ENCODE measurements around the gene GSDME. TPM values are rescaled to one million over a fixed set of nuclear protein-coding genes. Genes with fewer than 3 reads are reported as not detected.
A peak's percentile ranks its signal among the peaks of the same experiment; 100 is the strongest.

The GSDME gene
- total RNA-seq, 3 donors from 2014 or later (not counting 1 experiment from before 2014, with no cell fraction given): 0.20 to 0.31 TPM; not detected in 1

DNA sequence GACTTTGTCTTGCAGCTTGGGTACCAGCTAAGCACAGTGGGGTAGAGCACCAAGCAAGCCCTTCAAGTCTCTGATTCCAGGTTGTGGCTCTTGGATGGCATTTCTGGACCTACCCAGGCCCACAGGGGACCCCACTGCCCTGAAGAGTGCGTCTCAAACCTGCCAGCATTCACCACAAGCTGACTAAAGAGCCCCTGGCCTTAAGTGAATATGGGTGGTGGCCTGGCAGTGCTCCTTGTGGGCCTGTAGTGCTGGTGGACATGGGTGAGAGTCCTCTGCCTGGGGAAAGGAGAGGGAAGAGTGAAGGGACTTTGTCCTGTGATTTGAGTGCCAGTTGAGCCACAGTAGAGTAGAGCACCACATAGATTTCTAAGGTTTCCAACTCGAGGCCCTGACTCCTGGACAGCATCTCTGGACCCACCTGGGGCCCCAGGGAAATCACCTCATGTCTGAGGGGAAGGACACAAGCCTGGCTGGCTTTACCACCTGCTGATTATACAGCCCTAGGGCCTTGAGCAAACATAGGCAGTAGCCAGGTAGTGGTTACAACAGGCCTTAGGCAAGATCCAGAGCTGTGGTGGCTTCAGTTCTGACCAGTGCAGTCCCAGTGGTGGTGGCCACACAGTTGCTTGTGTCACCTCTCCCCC, 23.7 kb downstream of the GSDME start:
- TF ChIP-seq, protein P1, sequence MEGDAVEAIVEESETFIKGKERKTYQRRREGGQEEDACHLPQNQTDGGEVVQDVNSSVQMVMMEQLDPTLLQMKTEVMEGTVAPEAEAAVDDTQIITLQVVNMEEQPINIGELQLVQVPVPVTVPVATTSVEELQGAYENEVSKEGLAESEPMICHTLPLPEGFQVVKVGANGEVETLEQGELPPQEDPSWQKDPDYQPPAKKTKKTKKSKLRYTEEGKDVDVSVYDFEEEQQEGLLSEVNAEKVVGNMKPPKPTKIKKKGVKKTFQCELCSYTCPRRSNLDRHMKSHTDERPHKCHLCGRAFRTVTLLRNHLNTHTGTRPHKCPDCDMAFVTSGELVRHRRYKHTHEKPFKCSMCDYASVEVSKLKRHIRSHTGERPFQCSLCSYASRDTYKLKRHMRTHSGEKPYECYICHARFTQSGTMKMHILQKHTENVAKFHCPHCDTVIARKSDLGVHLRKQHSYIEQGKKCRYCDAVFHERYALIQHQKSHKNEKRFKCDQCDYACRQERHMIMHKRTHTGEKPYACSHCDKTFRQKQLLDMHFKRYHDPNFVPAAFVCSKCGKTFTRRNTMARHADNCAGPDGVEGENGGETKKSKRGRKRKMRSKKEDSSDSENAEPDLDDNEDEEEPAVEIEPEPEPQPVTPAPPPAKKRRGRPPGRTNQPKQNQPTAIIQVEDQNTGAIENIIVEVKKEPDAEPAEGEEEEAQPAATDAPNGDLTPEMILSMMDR (IDR thresholded peaks at IDR 0.05): no peak
- peaks cover 22 to 62% of the 10 kb centered on the region in 2 donors for H3K27me3 Mint-ChIP-seq (ENCODE audit: low read depth in 2 of 2)
- 50% methylated on average over 1 of the region's 2 CpGs for WGBS (ENCODE audit: insufficient coverage)
- DNase-seq (no peak), ATAC-seq (no peak)
- H3K36me3 ChIP-seq (ENCODE audit: control insufficient read depth, insufficient read depth, low read length): no peaks in the 10 kb centered on the region
- no peaks in the 10 kb centered on the region for H3K4me1 ChIP-seq (ENCODE audit: control insufficient read depth, insufficient read depth, low read length)
- no peak overlapping the region for H3K4me3 ChIP-seq (ENCODE audit: low read length)
- peaks cover 7% of the 10 kb centered on the region for H3K36me3 Mint-ChIP-seq
- H3K4me3 Mint-ChIP-seq: no peak overlapping the region
- no peaks in the 10 kb centered on the region for H3K9me3 Mint-ChIP-seq
- H3K27ac Mint-ChIP-seq: no peak overlapping the region
- intact Hi-C loops (cut with micrococcal nuclease): no loop called here
- no peaks in the 10 kb centered on the region for H3K9me3 ChIP-seq (ENCODE audit: control insufficient read depth, insufficient read depth, low read length)
- no peaks in the 10 kb centered on the region for H3K27me3 ChIP-seq (ENCODE audit: control insufficient read depth, insufficient read depth, low read length)
- H3K4me1 Mint-ChIP-seq: peaks cover 5% of the 10 kb centered on the region in 2 donors
- H3K27ac ChIP-seq (ENCODE audit: low read length): no peak overlapping the region

DNA sequence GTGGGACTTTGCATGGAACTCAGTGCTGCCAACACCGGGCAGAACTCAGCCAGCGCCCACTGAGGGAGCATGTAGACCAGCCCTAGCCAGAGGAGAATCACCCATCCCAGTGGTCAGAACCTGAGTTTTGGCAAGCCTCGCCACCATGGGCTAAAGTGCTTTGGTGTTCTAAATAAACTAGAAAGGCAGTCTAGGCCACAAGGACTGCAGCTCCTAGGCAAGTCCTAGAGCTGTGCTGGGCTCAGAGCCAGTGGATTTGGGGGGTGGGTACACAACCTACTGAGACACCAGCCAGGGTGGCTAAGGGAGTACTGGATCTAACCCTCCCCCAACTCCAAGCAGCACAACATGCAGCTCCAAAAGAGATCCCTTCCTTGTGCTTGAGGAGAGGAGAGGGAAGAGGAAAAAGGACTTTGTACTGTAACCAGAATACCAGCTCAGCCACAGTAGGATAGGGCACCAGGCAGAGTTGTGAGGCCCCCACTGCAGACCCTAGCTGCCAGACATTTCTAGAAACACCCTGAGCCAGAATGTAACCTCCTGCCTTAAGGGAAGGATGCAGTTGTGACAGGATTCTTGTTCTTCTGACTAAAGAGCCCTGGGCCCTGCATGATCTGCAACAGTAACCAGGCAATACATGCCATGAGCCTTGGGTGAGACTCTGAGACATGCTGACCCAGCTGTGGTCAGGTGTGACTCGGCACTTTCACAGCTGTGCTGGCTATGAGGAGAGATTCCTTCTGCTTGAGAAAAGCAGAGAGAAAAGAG, 24.4 kb downstream of the GSDME start:
- Histone ChIP-seq H3K4me1 (ENCODE audit: control insufficient read depth, insufficient read depth, low read length) (no peaks in the 10 kb centered on the region), H3K36me3 (ENCODE audit: control insufficient read depth, insufficient read depth, low read length) (no peaks in the 10 kb centered on the region), H3K9me3 (ENCODE audit: control insufficient read depth, insufficient read depth, low read length) (no peaks in the 10 kb centered on the region), H3K27ac (ENCODE audit: low read length) (no peak overlapping the region), H3K4me3 (ENCODE audit: low read length) (no peak overlapping the region), H3K27me3 (ENCODE audit: control insufficient read depth, insufficient read depth, low read length) (no peaks in the 10 kb centered on the region)
- Mint-ChIP-seq H3K27ac (no peak overlapping the region), H3K4me1 (peaks cover 7% of the 10 kb centered on the region in 2 donors), H3K9me3 (no peaks in the 10 kb centered on the region), H3K4me3 (no peak overlapping the region), H3K36me3 (no peaks in the 10 kb centered on the region), H3K27me3 (ENCODE audit: low read depth in 2 of 2) (peaks cover 23 to 58% of the 10 kb centered on the region in 2 donors)
- TF ChIP-seq, protein P1 (IDR thresholded peaks at IDR 0.05): no peak
- DNase-seq (no peak), ATAC-seq (peak in 1 of 3 donors; percentile 12)
- intact Hi-C loops (cut with micrococcal nuclease): no loop called here
- WGBS (ENCODE audit: insufficient coverage): 79% methylated on average over 4 of the region's 4 CpGs

DNA sequence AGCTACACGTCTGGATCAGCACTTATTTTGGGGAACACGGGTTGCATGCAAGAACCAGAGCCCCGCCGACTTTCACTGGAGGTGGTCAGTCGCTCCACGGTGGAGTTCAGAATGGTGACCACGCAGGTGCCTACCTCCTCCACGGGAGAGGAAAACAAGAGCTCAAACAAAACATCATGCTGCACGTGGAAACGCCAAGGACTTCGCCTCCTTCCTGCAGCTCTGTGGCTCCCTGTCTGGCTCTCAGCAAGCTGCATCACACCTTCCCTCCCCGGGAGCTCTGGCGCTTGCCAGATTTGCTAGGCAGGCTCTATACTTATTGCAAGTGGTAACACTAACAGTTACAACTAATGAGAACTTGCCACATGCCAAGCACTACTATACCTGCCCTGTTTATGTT, 26.0 kb downstream of the GSDME start:
- intact Hi-C loops (cut with micrococcal nuclease): no loop called here

More for the DNA sequence above, 26.0 kb downstream of the GSDME start:
- Mint-ChIP-seq H3K9me3 (no peaks in the 10 kb centered on the region), H3K27ac (no peak overlapping the region), H3K4me3 (no peak overlapping the region), H3K36me3 (no peaks in the 10 kb centered on the region), H3K27me3 (ENCODE audit: low read depth in 2 of 2) (peaks cover 29 to 43% of the 10 kb centered on the region in 2 donors), H3K4me1 (peaks cover 7% of the 10 kb centered on the region in 2 donors)
- H3K4me1 ChIP-seq (ENCODE audit: control insufficient read depth, insufficient read depth, low read length): no peaks in the 10 kb centered on the region
- no peaks in the 10 kb centered on the region for H3K9me3 ChIP-seq (ENCODE audit: control insufficient read depth, insufficient read depth, low read length)
- TF ChIP-seq, protein P1 (IDR thresholded peaks at IDR 0.05): no peak
- no peaks in the 10 kb centered on the region for H3K27me3 ChIP-seq (ENCODE audit: control insufficient read depth, insufficient read depth, low read length)
- H3K27ac ChIP-seq (ENCODE audit: low read length): no peak overlapping the region
- no peak for DNase-seq
- H3K36me3 ChIP-seq (ENCODE audit: control insufficient read depth, insufficient read depth, low read length): no peaks in the 10 kb centered on the region
- no peak overlapping the region for H3K4me3 ChIP-seq (ENCODE audit: low read length)
- 93% methylated on average over 13 of the region's 13 CpGs for WGBS (ENCODE audit: insufficient coverage)
- ATAC-seq: peak in 1 of 3 donors; percentile 19
